ENCODE data around the gene TTC32.
"Not testable (repeated sequence)": the region's sequence is repeated elsewhere in the genome, so short reads cannot be mapped to it uniquely, and the experiment has no call there.

Gene TTC32

DNA sequence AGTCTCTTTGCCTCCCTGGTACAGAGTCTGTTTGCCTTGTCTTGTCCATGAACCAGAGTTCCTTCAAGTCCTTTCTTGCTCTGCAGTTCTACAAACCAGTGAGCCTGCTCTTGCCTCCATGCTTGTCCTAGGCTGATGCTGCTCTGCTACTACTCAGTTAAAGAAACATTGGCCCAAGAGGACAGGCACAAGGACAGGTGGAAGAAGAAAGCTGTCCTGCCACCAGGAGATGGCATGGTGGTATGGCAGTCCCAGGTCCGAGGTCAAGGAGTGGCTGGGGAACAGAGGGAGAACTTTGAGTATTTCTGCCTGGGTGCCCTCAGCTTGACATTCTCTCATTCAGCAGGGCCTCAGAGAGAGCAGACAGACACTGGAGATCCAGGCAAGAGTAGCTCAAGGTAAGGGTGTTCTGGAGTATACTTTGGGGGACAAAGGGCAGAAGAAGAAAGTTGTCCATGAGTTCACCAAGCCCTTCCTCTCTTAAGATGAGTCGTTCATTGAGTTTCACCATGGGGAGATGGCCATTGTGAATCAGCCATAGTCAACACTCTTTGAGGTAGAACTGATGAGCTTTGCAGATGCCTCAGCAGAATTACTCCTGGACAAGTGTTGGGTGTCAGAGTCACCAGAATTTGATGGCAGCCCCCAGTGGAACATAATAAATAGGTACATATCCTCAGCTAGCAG lies 20.4 kb downstream of the TTC32 start:
- Histone ChIP-seq H3K4me3 (ENCODE audit: insufficient read length, low read depth) (no peak overlapping the region), H3K36me3 (ENCODE audit: insufficient read depth, insufficient read length, low read length) (no peaks in the 10 kb centered on the region), H3K9ac (ENCODE audit: insufficient read length, low read depth) (no peak overlapping the region), H3K27me3 (ENCODE audit: insufficient read depth, insufficient read length) (no peaks in the 10 kb centered on the region), H3K9me3 (ENCODE audit: insufficient read depth, low read length) (no peaks in the 10 kb centered on the region), H3K4me1 (ENCODE audit: insufficient read depth, insufficient read length) (peaks cover 2% of the 10 kb centered on the region)
- no peak for DNase-seq (ENCODE audit: low read depth, low spot score)
- TF ChIP-seq SUZ12 (IDR thresholded peaks at IDR 0.05; ENCODE audit: extremely low read depth, insufficient read depth, insufficient read length) (no peak), ZNF274 (IDR thresholded peaks at IDR 0.05; ENCODE audit: low read depth, low read length) (no peak), YY1 (IDR thresholded peaks at IDR 0.05; ENCODE audit: insufficient read depth, insufficient read length) (no peak)

DNA sequence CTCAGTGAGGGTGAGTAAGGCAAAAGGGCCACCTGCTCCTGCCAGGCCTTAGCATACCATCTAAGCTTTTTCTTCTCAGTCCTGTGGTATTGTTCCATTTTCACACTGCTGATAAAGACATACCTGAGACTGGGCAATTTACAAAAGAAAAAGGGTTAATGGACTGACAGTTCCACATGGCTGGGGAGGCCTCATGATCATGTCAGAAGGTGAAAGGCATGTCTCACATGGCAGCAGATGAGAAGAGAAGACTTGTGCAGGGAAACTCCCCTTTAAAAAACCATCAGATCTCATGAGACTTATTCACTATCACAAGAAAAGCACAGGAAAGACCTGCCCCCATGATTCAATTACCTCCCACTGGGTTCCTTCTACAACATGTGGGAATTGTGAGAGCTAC lies 21.6 kb downstream of the TTC32 start:
- not testable (repeated sequence) for H3K27me3 ChIP-seq (ENCODE audit: insufficient read depth, insufficient read length); H3K4me1 ChIP-seq (ENCODE audit: insufficient read depth, insufficient read length); H3K4me3 ChIP-seq (ENCODE audit: insufficient read length, low read depth); DNase-seq (ENCODE audit: low read depth, low spot score); H3K9ac ChIP-seq (ENCODE audit: insufficient read length, low read depth); H3K9me3 ChIP-seq (ENCODE audit: insufficient read depth, low read length); H3K36me3 ChIP-seq (ENCODE audit: insufficient read depth, insufficient read length, low read length)

DNA sequence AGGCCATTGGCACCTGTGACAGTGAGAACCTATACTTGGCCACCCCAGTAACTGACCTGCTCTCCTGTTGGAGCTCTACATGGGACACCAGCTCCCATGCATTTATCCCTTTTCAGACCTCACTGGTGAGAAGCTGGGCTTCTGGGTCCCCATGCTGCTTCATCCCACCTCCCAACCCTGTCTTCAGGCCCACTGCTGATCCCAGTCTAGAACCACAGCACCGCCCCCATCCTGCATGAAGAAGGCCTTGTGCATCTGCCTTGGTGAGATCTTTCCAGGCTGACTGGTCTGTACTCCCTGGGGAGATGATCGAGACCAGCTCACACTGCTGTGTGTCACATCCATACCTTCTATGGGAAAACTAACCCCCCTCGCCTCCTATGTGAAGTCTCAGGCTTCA lies 22.7 kb downstream of the TTC32 start:
- Histone ChIP-seq H3K9me3 (ENCODE audit: insufficient read depth, low read length) (no peaks in the 10 kb centered on the region), H3K27me3 (ENCODE audit: insufficient read depth, insufficient read length) (no peaks in the 10 kb centered on the region), H3K9ac (ENCODE audit: insufficient read length, low read depth) (no peak overlapping the region), H3K4me3 (ENCODE audit: insufficient read length, low read depth) (no peak overlapping the region), H3K4me1 (ENCODE audit: insufficient read depth, insufficient read length) (no peaks in the 10 kb centered on the region), H3K36me3 (ENCODE audit: insufficient read depth, insufficient read length, low read length) (no peaks in the 10 kb centered on the region)
- DNase-seq (ENCODE audit: low read depth, low spot score), result no peak
- TF ChIP-seq ZNF274 (IDR thresholded peaks at IDR 0.05; ENCODE audit: low read depth, low read length) (no peak), YY1 (IDR thresholded peaks at IDR 0.05; ENCODE audit: insufficient read depth, insufficient read length) (no peak), SUZ12 (IDR thresholded peaks at IDR 0.05; ENCODE audit: extremely low read depth, insufficient read depth, insufficient read length) (no peak)

DNA sequence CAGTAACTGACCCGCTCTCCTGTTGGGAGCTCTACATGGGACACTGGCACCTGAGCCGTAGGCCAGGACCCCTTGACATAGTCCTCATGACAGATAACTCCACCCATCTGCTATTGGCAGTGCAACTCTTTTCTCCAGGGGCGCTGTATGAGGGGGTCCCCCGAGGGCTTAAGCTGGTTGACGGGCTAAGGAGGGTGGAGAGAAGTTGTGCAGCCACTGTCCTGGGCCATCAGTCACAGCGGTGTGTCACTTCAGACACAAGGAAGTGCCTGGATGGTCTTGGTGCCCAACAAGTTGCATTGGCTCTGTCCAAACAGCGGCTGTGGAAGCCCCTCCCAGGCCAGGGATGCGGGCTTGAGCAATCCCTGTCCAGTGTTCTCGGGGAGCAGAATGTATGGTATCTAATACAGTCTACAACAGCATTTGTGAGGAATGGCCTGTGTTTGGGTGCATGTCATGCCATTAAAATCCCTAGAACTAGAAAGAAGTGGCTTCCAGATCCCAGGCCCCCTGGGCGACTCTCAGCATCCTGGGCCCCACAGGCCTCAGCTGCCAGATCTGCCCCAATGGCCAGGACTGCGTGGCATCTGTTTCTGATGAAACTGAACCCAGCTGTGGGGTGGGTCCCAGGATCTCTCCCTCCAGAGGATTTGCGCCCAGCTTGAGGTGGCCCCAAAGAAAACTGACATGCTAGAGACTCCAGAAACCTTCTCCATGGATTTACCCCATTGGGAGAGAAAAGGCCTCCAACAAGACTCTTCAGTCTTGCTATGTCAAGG lies 23.3 kb downstream of the TTC32 start:
- no peaks in the 10 kb centered on the region for H3K27me3 ChIP-seq (ENCODE audit: insufficient read depth, insufficient read length)
- H3K9ac ChIP-seq (ENCODE audit: insufficient read length, low read depth), result no peak overlapping the region
- no peak for DNase-seq (ENCODE audit: low read depth, low spot score)
- TF ChIP-seq ZNF274 (IDR thresholded peaks at IDR 0.05; ENCODE audit: low read depth, low read length), result no peak
- no peak for TF ChIP-seq YY1 (IDR thresholded peaks at IDR 0.05; ENCODE audit: insufficient read depth, insufficient read length)
- no peaks in the 10 kb centered on the region for H3K4me1 ChIP-seq (ENCODE audit: insufficient read depth, insufficient read length)
- H3K36me3 ChIP-seq (ENCODE audit: insufficient read depth, insufficient read length, low read length), result no peaks in the 10 kb centered on the region
- no peaks in the 10 kb centered on the region for H3K9me3 ChIP-seq (ENCODE audit: insufficient read depth, low read length)
- no peak overlapping the region for H3K4me3 ChIP-seq (ENCODE audit: insufficient read length, low read depth)

DNA sequence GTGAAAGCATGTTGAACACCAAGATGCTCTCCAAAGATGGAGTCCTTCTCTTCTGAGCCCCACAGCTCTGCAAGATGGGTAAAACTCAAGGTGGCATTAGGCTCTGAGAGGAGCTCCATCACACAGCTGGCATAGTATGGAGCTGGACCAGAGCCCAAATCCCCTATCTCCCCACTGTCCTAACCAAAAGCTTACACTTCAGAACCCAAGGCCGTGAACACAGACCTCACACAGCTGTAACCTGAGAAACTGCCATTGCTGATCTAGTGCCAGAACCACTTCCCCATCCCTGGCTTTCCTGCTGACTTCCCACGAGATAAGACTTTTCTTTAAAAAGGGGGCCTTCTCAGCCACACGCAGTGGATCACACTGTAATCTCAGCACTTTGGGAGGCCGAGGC lies 25.0 kb downstream of the TTC32 start:
- Histone ChIP-seq H3K27me3 (ENCODE audit: insufficient read depth, insufficient read length) (no peaks in the 10 kb centered on the region), H3K4me1 (ENCODE audit: insufficient read depth, insufficient read length) (no peaks in the 10 kb centered on the region), H3K9me3 (ENCODE audit: insufficient read depth, low read length) (no peaks in the 10 kb centered on the region), H3K36me3 (ENCODE audit: insufficient read depth, insufficient read length, low read length) (no peaks in the 10 kb centered on the region), H3K4me3 (ENCODE audit: insufficient read length, low read depth) (no peak overlapping the region), H3K9ac (ENCODE audit: insufficient read length, low read depth) (no peak overlapping the region)
- TF ChIP-seq YY1 (IDR thresholded peaks at IDR 0.05; ENCODE audit: insufficient read depth, insufficient read length) (no peak), ZNF274 (IDR thresholded peaks at IDR 0.05; ENCODE audit: low read depth, low read length) (no peak), SUZ12 (IDR thresholded peaks at IDR 0.05; ENCODE audit: extremely low read depth, insufficient read depth, insufficient read length) (no peak)
- no peak for DNase-seq (ENCODE audit: low read depth, low spot score)

DNA sequence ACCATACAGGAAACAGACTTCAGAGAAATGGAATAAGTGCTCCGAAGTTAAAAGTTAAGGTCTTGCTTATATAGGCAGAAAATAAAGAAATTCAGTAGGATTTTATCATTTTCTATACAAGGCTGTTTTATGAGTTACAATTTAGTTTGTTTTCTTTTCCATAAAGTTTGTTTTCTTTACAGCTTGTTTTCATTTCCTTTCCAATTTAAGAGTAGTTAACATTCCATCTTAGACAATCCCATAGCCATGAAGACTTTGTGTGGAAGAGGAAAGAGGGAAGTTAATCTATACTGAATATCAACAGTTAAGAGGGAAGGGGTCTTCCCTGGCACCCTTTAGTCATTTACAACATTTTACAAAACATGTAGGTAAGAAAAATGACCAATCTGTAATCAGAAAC lies 26.5 kb downstream of the TTC32 start:
- H3K27me3 ChIP-seq (ENCODE audit: insufficient read depth, insufficient read length), result no peaks in the 10 kb centered on the region
- H3K4me3 ChIP-seq (ENCODE audit: insufficient read length, low read depth), result no peak overlapping the region
- TF ChIP-seq ZNF274 (IDR thresholded peaks at IDR 0.05; ENCODE audit: low read depth, low read length) (no peak), YY1 (IDR thresholded peaks at IDR 0.05; ENCODE audit: insufficient read depth, insufficient read length) (no peak), SUZ12 (IDR thresholded peaks at IDR 0.05; ENCODE audit: extremely low read depth, insufficient read depth, insufficient read length) (no peak)
- no peaks in the 10 kb centered on the region for H3K9me3 ChIP-seq (ENCODE audit: insufficient read depth, low read length)
- no peaks in the 10 kb centered on the region for H3K36me3 ChIP-seq (ENCODE audit: insufficient read depth, insufficient read length, low read length)
- DNase-seq (ENCODE audit: low read depth, low spot score), result no peak
- H3K4me1 ChIP-seq (ENCODE audit: insufficient read depth, insufficient read length), result no peaks in the 10 kb centered on the region
- no peak overlapping the region for H3K9ac ChIP-seq (ENCODE audit: insufficient read length, low read depth)

DNA sequence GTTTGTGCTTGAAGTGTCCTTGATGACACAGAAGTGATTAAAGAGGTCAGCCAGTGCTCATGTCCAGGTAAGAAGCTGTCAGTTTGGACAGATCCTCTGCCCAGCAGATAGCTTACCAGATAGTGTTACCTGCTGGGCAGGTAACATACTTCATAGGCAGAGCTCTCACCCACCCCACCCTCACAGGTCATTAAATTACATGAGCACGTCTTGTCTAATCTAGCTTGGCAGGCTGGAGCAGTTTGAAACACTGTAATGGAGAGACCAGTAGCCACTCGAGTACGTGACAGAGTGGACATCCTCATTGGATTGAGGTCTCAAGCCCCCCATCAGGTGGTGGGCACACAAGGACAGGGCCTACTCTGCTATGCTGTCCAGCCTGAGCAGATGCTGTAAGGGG lies 27.1 kb downstream of the TTC32 start:
- H3K4me1 ChIP-seq (ENCODE audit: insufficient read depth, insufficient read length), result no peaks in the 10 kb centered on the region
- no peaks in the 10 kb centered on the region for H3K36me3 ChIP-seq (ENCODE audit: insufficient read depth, insufficient read length, low read length)
- peaks cover 3% of the 10 kb centered on the region for H3K27me3 ChIP-seq (ENCODE audit: insufficient read depth, insufficient read length)
- H3K9ac ChIP-seq (ENCODE audit: insufficient read length, low read depth), result no peak overlapping the region
- no peak for DNase-seq (ENCODE audit: low read depth, low spot score)
- TF ChIP-seq SUZ12 (IDR thresholded peaks at IDR 0.05; ENCODE audit: extremely low read depth, insufficient read depth, insufficient read length) (no peak), ZNF274 (IDR thresholded peaks at IDR 0.05; ENCODE audit: low read depth, low read length) (no peak), YY1 (IDR thresholded peaks at IDR 0.05; ENCODE audit: insufficient read depth, insufficient read length) (no peak)
- H3K9me3 ChIP-seq (ENCODE audit: insufficient read depth, low read length), result no peaks in the 10 kb centered on the region
- H3K4me3 ChIP-seq (ENCODE audit: insufficient read length, low read depth), result no peak overlapping the region
